Activated CD4-positive, alpha-beta T cell treated with anti-CD3 and anti-CD28 coated beads for 1 hour (primary cell): ENCODE results near the gene LIN28B.

Experiments used
- DNase-seq: peaks from one replicate; pipeline ENCODE4 v3.0.0-alpha.2; 2020

Gene LIN28B

DNA sequence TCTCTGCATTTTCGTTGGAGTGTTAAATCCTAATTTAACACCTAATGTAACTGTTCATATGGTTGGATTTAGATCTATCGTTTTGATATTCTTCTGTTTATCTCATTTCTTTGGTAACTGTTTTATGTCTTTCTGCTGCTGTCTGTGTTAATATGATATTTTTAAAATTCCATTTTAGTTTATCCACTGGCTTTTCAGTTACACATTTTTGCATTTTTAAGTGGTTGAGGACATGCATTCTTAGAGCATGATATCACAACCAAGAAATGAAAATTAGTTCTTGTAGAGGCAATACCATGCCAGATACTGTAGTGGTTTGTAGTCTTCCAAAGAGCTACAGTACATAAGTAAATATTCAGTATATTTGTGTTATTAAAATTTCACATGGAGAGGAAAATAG, 58.6 kb downstream of the LIN28B start:
- no peak for DNase-seq

DNA sequence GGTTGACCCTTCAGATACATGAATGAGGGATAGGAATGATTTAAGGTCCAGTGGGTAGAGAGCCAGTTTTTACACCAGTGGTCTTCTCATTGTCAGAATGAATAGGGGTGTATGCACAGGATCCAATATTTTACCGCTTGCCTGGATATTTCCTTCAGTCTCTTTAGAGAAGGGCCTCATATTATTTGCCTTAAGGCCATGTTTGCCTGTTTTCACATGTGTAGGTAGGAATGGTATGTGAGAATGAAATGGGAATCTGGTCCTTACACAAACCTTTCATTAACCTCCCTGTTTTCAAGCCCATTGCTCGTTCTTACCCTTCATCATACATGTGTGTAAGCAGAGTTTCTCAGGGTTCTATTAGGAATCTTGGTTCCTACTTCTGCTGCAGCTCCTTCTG, 62.4 kb downstream of the LIN28B start:
- no peak for DNase-seq

DNA sequence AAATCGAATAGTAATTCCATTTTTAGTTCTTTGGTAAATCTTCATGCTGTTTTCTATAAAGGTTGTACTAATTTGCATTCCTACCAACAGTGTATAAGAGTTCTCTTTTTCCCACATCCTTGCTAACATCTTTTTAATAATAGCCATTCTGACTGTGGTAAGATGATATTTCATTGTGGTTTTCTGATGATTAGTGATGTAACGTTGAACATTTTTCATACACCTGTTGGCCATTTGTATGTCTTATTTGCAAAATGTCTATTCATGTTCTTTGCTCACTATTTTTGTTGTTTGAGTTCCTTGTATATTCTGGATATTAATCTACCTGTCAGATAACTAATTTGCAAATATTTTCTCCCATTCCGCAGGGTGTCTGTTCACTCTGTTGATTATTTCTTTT, 64.5 kb downstream of the LIN28B start:
- no peak for DNase-seq

DNA sequence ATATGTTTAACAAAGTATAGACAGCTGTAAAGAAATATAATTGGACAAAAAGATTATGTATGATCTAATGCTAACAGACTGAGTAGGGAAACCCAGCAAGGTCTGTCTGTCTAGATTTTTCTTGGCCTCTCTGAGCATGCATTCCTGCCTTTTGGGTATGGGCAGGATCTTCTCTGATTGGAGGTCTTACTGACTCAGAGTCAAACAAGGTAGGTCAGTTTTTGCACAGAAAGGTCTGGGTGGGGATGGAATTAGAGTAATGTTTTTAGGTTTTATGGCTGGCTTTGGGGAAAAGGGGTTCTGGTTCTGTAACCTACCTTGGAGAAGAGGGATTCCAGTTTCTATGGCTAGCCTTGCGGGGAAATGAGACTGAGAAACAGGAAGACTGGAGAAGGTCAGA, 65.5 kb downstream of the LIN28B start:
- no peak for DNase-seq

DNA sequence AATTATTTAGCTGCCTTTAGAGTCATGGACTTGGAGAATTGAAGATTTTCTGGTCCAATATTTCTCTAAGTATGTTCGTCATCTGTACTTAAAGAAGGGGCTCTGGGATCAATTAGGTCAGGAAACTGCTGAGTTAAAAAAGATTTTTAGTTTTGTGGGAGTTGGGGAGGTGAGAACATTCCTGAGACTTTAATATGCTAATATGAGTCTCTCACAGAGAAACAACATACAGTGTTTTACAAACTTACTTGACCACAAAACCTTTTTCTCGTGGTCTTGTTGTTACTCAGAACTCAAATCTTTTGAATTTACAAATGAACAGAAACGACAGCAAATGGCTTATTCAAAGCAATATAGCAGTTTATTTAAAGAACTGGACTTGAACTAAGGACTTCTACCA, 67.9 kb downstream of the LIN28B start:
- no peak for DNase-seq

DNA sequence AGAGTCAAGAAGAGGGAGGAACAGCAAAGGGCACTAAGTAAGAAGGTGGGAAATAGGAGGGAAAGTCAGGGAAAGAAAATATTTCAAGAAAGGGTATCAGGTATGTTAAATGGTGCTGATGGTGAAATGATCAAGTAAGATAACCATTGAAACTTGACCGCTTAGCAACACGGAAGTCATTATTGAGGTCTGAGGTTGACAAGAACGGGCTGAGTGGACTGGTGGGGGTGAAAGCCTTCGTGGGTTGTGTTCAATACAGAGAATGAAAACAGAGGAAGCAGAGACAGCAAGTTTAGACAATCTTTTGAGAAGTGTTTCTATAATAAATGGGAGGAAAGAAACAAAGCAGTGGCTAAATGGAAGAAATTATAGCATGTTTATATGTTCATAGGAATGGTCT, 72.0 kb downstream of the LIN28B start:
- DNase-seq = no peak

DNA sequence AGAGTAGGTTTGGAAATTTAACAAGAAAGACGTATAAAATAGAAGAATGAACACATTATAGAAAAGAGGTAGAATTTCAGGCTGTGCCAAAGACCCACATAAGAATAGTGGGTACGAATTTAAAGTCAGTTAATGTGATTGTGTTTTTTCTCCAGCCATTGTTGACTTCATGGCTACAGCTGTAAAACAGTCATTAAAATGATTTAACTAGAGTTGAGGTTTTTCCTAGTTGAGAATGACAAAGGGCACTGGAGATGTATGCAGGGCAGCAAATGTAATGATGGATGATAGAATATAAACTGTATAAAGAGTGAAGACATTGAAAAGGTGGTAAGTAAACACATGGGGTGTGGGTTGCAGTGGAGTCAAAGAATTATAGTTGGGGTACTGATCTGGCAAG, 72.7 kb downstream of the LIN28B start:
- no peak for DNase-seq

DNA sequence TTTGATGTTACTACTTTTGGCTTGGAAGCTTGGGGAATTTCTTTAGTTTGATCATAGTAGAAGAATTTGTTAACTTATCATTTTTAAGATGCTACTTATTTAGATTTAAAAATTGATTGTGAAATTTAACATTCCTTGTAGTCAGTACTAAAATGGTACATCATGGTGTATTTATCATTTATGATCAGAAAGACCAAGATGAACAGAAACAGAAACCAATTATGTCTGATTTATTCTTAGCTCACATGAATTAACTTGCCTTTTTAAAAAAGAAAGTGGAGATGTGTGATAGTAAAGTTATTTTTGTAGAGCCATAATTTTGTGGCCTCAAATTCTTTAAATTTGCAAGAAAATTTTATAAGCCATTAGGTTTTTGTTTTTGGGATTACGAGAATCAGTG, 77.6 kb downstream of the LIN28B start:
- no peak for DNase-seq

DNA sequence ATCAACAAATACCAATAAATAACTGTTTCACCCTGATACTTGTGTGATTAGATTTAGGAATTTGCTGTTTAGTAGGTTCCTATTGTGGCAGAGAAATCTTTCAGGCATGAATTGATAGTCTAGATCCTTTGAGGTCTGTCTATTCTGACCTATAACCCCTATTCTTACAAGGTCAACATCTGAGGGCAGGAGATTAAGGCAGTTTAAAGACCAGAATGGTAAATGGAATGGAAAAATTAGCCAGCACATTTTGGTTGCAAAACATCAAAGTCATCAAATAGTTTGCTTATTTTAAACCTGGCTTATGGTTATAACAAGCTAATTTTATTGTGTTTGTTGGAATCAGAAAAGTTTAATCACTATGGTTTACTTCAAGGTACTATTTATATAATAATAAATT, 78.4 kb downstream of the LIN28B start:
- no peak for DNase-seq

DNA sequence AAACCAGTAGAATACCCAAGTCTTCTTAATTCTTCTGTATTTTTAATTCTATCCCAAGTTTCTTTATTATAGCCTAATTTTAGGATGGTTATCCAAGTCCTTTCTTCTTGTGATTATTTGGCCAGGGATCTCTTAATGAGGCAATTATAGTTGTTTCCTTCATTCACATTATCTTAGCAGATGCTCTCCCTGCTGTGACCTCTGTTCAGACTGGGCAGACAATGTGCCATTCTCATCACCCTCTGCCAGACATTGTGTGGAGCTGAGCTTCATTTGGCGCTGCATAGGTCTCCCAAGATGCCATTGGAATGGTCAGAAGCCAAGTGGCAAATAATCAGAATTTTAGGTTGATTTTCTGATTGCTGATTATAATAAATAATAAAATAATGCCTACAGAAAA, 79.4 kb downstream of the LIN28B start:
- no peak for DNase-seq

DNA sequence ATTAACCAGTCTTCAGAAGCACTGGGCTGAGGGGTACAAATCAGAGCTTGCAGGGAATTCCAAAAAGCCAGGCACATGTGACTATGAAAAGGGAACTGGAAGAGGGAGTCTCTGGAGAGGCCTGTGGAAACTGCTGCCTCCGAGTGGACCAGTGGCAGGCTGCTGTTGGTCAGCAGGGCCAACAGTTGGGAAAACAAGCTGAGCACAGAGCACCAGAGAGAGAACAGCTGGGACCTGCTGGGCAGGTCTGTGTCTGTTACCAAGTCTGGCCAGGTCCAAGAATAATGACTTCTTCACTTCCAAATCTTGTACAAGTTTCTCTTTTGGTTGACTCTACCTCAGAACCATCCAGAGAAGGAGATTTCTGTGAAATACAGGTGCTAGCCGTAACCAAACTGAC, 81.4 kb downstream of the LIN28B start:
- DNase-seq = no peak

DNA sequence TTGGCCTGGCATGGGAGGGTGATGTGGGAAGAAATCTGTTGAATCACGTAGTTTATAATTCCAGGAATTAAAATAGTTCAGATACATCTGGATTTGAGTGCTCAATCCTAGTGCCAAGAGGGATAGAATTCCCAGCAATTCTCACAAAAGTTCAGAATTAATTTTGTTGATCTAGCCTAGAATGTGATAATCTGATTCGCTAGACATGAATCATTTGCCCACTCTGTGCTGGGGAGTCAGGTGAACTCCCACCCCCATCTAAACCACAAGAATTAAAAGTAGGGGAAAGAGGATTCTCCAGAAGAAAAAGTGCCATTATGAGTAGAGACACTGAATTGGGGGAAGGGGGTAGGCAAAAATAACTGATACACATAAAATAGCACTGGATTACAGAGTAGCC, 85.0 kb downstream of the LIN28B start:
- DNase-seq = no peak

DNA sequence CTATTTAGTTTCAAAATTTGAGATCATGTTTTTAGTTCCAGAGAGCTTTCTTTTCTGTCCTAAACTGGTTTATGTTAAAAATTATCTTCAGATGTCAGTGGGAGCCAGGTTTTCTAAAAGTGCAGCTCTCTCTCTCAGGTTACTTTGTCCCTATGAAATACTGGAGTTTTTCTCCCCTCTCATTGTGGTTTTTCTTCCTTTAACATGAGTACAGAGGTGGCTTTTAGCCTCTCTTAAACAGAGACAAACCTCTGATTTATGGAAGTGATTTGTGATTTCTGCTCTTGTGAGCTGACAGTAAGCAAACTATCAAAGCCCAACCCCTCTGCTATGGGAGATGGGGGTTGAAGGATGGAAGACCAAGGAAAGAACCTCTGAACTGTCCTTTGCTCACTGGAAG, 85.7 kb downstream of the LIN28B start:
- DNase-seq = no peak

DNA sequence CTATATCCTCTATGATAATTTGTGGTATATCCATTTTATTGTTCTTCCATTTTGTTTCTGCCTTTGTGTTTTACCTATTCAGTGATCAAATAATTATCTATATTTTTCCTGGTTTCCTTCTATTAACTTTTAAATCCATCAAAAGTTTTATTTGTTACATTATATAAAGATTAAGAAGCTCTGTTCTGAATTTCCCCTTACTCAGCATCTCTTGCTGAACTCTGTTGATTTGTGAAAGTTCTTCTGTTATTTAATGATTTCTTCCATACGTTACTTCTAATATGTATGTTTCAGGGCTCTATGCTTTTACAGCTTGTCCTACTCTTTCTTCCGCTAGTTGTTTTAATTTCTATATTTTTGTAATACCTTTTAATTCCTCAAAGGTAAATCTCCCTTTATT, 87.1 kb downstream of the LIN28B start:
- no peak for DNase-seq

DNA sequence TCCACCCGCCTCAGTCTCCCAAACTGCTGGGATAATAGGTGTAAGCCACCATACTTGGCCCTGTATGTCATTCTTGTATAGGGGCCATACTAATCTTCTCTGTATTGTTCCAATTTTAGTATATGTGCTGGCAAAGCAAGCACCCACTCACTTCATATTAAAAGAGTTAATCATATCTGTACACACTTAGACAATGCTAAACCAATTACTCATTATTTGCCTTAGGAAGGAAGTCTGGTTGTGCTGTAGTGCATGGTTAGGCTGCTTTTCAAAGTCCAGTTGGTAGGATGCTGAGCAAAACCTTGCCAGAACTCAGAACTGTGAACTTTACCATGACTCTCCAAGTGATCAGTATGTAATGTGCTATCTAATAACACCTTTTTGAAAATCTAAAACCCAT, 88.6 kb downstream of the LIN28B start:
- no peak for DNase-seq

DNA sequence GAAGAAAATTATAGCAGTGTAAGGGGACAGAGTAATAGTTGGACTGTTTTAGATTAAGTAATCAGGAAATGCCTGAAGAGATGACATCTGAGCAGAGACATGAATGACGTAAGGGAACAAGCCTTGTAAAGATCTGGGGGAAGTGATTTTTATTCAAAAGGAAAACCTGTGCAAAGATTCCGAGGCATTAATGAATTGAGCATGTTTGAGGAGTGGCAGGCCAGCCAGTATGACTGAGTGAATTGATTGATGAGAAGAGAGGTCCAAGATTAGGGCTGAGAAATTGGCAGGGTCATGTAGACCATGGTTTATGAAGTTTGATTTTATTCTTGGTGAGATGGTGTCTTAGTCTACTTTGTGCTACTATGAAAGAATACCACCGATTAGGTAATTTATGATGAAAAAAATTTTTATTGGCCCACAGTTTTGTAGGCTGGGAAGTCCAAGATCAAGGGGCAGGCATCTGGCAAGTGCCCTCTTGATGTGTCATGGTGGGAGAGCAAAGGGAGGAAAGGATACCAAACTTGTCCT, 95.1 kb downstream of the LIN28B start:
- no peak for DNase-seq

DNA sequence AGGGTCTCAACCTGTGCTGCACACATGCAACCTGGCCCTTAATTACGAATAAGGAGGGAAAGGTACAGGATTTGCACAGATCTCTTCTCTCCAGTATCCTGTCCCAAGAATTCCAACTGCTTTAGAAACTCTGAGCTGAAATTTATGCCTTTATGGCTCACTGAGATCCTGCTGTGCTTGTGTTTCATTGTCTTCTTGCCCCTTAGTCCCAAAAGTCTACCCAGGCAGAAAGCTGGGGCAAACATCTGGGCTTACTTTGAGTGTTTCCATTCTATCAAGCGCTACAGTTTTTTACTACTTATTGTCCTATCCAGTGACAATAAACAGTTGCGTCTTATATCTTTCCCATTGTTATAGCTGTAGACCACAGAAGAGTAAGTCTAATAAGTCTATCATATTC, 99.7 kb downstream of the LIN28B start:
- no peak for DNase-seq

DNA sequence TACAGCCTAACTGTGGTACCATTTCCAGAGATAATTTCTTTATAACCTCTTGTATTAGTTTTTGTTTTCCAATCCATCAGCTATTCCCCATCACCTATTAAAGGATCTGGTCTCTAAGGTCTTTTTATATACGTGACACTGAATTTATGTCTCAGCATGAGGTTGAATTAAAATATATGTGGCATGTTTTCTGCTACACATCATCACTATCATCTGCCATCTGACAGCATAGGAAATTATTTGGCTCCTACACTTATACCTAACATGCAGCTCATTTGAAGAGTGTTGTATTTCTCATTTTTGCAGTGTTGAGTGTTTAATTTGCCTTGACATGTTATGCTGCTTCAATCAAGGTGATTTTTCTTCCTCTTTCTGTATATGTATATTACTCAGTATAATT, 100.3 kb downstream of the LIN28B start:
- no peak for DNase-seq

DNA sequence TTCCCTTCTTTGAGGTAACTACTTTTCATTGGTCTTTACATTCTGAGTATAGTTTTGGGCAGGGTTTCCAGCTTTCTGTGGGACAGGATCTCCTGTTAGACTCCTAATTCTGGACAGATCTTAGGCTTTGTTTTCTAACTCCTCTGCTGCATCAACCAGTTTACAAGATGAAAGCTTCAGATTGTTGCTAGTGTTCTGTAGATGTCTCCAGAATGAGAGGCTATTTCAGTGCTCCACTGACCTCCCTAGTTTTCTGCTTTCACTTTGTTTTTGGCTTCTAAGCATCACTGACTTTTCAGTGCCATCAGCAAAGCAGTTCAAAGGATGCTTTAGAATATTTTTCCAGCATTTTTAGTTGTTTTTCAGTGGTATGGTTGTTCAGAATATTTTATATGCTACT, 101.4 kb downstream of the LIN28B start:
- no peak for DNase-seq

DNA sequence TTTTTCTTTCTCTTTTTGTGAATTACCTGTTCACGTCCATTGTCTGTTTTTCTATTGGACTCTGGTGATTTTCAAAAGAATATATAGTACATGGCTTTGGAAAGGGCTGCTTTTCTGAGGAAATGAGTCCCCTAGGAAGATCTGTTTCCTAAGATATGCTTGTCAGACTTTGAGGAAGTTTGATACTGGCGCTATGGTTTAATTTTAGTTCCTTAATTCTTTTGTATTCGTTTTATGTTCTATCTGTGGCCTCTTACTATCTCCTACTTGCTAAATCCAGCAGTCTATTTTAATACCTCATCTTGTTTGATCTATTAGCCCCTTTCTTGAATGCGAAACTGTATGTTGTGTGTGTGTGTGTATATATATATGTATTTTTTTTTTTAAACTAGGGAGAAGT, 101.9 kb downstream of the LIN28B start:
- DNase-seq = no peak

DNA sequence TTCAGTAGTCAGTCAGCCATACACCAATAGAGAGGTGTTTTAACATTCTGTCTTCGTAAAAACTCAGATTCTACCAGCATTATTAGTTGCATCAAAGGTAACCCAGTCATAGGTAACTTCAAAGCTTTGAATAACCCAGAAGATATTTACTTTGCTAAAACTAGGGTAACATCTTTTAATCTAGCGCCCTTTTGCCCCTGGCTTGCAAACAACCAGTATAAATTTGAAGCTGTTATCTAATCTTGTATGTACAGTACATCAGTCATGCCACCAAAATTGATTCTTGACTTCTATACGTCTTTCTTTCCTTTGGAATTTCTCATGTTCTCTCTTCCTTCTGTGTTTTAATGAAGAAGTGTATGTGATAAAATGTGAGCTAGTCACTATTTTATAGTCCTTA, 109.3 kb downstream of the LIN28B start:
- DNase-seq = no peak

DNA sequence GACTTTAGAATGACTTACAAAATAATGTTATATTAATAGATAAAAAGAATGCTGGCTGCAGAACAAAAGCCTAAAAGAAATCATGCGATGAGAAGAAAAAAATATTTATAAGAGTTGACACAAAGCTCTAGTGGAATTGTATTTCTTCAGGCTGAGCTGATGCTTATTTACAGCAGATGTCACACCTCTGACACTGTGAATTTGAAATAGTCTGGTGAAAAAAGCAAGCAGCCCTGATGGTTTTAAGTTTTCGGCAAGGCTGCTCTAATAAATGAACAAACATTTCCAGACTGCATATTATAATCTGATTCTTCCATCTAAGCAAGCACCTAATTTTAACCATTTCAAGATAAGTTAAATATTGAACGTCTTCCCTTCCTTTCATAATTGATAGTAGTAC, 109.9 kb downstream of the LIN28B start:
- DNase-seq = no peak

DNA sequence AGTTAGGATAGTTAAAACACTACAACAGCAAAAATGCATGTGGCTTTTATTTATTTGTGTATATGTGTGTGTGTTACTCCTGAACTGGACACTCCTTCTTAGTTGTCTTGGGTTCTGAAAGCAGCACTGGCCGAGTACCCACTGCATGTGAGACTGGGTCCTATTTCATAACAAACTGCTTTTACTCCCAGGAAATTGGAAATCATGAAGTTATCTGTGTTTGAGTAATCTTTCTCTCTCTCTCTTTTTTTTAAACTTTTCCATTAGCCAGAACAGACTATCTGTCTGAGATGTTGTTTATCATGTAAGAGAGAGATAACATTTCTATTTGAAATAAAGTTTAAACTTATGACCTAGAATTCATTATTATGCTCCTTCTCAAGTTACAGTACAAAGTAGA, 110.4 kb downstream of the LIN28B start:
- no peak for DNase-seq

DNA sequence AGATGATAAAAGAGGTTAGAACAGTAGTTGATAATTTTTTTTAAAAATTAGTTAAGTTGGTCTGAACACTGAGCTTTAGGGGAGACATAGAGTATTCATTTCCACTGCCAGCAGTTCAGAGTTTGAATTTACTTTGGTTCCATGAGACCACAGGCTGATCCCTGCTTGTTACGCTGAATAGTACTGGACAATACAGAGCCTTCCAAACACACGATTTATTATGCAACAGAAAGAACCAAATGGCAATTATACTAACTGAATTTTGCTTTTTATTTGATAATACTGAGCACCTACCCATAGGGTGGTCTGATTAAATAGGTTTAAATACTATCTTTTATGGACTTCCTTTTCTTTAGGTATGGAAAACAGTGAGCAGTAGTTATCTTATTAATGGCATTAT, 111.5 kb downstream of the LIN28B start:
- no peak for DNase-seq

DNA sequence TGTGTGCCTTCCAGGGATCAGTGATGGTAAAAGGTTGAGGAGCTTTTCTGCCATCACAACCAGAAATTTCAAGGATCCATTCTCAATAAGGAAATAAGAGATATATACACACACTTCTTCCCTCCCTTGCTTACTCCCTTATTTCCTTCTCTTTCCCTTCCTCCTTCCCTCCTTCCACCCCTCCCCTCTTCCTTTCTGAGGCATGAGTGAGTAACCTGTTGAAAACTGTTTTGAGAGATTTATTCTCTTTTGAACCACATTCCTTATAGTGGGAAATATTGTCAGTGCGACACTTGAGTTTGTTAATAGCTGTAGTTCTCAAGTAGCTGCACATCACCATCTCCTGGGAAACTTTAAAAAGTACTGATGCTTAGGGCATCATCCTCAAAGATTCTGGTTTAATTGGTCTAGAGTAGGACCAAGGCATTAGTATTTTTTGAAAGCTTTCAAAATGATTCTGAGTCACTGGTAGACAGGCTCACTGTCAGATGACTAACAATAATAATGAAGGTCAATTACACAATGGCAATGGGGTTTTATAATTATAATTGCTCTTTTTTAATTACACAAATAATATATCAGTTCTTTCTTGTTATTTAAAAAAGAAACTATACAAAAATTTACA, 113.0 kb downstream of the LIN28B start:
- DNase-seq = no peak

DNA sequence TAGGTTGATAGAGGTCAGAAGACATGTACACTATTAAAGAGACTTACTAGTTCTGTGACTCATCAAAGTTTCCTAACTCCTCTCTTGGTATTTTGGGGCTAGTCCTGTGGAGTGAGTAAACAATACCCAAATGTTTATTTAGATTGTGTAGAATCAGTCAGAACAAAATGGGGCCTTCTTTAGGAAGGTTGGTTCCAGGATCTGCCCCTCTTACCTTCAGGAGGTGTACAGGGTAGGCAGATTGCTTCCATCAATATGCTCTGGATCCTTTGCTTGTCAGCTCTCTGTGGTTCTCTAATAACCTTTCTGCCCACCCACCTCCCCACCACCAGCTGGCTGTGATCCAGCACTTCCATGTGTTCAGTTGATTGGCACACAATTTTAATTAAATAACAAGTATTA, 115.9 kb downstream of the LIN28B start:
- DNase-seq = no peak
